ENCODE results near the gene DCLRE1B.
"Not testable (repeated sequence)": the region's sequence is repeated elsewhere in the genome, so short reads cannot be mapped to it uniquely, and the experiment has no call there.

The DCLRE1B gene

DNA sequence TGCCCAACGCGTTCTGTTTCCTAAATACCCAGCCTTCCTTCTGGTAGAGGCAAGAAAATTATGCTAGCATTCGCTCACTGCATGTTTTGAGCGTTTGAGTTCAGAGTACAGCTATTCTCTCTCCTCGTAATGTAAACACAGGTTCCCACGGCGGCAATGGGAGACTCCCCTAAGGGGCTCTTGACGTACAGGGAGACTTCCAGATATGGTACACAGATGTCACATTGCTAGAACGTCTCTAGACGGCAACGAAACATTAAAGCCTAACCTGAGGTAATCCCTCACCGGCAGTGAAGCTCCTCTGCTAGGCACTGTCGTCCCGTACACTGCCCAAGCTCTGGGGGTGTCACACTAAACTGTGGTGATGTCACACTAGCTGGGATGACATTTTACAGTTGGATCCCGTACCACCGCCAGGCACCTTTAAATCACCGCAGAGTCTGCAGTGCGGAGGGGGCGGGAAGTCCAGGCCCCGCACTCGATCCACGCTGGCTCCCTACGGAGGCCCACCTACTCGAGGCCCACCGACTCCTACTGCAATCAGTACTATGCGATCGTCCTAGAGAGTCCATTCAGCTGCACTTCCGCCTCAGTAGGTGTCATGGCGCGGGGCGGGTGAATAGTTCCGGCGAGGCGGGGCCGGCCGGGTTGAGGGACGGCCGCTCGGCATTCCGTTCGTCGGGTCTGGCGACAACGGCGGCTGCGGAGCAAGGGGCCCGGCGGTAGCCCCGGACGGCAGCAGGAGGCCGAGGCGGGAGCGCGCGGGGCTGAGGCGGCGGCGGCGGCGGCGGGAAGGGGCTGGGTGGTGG, 24.0 kb downstream of the DCLRE1B start, which contains the start of gene HIPK1:
TSS of gene HIPK1 (plus strand) at position 384 of the 809 bp plus-strand sequence.
- peak; percentile 80 for DNase-seq

DNA sequence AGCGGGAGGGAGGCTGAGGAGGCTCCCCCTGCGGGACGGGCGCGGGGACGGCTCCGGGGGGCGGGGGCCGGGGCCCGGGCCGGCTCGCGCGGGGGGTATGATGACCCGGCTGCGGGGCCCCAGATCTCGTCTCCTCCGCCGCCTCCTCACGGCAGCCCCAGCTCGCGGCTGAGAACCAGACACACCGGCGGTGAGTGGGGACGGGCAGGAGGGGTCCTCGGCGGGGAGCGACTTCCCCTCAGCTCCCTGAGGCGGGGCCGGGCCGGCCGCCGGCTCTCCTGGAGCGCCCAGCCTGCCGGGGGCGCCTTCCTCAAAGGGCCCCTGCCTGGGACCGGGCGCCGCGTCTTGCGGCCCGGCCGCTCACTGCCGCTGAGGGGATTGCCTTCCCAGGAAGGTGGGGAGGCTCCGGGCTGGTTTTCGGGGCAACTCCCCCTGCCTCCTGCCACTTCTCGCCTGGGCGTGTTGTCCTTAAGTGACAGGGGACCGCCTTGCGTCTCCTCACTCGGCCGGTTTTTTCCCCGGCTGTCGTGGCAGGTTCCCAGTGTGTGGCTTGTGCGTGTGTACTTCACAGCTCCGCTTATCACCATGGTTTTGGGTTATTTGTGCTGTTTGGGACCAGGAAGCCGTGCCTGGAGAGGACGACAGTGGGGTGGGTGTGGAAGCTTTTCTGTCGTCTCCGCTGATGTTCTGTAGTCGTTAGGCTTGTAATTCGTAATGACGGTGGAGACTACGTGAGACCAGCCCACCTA, 24.8 kb downstream of the DCLRE1B start:
- peak; percentile 20 for DNase-seq

DNA sequence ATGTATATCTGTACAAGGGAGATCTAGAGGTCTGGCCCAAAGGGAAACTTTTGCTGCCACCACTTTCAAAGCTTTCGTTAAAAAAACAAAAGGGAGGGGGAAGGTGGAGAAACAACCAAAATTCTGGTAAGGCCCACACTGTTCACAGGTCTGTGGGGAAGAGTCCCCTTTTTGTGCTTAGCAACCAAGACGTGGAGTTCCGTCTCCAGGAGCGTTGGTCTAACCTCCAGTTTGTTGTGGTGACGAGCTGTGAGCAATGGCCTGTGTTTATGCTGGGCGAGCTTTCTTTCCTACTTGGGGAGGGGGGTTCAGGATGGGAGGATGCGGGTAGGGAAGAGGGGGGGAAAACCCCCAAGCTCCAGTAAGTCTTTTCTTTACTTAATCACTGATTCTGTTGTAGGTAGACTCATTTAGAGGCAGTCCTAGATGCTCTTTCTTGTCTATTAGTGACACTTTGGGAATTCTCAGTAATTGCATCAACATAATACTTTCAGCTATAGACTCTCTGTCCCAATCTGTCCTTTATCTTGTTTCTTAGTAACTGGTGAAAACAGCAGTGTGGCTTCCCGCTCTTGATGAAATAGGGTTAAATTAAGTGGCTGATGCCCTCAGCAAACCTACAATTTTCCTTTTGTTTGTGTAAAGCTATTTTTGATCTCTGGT, 25.5 kb downstream of the DCLRE1B start:
- peak; percentile 62 for DNase-seq

DNA sequence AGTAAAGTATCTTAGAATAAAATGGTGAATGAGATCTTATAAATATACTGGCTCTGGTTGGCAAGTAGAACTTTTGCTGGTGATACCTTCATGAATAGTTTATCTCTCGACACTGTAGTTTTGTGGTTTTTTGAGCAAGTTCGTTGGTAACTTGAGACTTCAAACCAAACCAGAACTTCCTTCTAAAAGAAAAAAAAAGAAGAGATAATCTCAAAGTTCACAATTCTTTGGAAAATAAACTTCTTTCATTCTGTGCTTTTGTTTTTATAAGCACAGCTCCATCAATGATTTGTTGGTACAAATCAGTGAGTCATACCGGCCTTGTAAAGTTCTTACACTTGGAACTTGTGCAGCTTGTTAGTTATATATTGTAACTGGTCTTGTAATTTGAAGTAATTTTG, 26.3 kb downstream of the DCLRE1B start:
- DNase-seq: peak; percentile 48

DNA sequence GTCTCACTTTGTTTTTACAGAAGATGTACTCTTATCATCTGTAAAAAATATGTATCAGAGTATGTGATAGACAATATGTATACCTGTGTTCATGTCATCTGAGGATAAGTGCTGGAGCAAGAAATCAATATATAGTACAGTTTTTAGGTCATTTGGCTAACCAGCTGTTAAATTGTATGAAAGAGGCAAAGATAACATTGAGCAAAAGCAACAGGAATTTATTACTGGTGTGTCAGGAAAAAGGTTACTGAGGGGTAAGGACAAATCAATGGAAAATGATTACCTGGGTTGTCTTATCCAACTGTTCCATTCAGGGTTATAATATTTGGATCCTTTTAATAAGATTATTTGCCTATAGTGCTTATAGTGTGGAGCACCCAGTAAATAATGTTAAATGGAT, 28.9 kb downstream of the DCLRE1B start:
- DNase-seq: no peak

DNA sequence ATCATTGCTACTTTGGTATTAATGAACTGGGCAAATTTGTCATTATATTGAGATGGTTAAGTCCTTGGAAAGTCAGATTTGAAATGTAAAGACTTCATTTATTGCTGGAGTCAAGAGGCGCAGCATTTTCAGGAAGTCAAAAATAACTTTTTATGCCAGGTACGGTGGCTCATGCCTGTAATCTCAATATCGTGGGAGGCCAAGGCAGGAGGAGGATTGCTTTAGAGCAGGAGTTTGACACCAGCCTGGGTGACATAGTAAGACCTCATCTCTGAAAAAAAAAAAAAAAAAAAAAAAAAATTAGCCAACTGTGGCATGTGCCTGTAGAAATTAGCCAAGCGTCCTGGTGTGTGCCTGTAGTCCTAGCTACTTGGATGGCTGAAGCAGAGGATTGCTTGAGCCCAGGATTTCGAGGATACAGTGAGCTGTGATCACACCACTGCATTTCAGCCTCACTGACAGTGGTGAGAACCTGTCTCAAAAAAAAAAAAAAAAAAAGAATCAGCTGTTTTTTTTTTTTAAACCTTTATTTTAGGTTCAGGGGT, 29.5 kb downstream of the DCLRE1B start:
- DNase-seq: no peak

DNA sequence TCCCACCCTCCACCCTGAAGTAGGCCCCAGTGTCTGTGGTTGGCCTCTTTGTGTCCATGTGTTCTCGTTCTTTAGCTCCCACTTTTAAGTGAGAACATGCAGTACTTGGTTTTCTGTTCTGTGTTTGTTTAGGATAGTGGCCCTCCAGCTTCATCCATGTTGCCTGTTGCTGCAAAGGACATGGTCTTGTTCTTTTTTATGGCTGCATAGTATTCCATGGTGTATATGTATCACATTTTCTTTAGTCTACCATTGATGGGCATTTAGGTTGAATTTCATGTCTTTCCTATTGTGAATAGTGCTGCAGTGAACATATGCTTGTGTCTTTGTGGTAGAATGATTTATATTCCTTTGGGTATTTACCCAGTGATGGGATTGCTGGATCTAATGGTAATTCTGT, 30.1 kb downstream of the DCLRE1B start:
- DNase-seq: no peak

DNA sequence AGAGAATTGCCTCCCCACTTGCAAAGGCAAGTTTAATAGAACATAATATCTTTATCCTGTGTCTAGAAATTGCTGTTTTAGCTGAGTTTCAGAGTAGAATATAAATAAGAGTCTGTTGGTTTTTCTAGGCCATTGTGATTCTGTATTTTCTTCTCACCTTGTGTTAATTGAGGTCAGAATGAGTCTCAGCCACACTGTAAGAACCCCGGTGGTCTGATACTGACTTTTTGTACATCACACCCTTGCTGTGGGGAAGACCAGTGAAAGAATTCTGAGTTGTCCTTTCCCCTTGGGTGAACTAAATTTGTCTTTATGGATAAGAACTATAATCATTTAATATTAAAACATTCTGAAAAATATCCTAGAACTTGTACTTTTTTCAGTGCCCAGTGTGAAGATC, 30.8 kb downstream of the DCLRE1B start:
- DNase-seq: no peak

DNA sequence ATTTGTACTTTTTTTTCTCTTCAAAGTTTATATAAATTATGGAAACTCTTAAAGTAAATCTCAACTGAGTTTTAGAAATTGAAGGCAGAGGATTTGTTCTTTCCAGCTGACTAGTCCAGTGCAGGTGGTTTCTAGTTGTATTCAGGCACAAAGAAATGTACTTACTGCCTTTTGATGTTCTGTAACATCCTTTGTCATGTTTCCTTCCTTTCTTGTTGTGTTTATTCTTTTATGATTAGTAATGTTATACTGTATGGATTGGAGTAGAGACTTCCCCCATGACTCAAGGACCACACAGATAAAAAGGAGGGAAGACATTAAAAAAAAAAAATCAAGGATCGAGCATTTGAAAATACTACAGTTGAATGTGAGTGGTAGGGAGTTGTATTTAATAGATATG, 32.0 kb downstream of the DCLRE1B start:
- DNase-seq: no peak

DNA sequence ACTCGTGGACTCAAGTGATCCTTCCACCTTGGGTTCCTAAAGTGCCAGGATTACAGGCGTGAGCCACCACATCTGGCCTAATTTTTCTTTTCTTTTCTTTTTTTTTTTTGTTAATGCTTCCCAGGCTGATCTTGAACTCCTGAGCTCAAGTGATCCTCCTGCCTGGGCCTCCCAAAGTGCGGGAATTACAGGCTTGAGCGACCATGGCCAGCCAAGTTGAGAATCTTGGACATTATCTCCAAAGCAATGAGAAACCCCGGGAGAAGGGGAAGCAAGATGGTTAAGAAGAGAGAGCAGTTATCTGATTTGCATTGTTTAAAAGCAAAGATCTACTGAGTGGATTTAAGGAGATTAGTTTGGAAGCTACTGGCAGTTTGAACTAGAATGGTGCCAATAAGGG, 33.1 kb downstream of the DCLRE1B start:
- no peak for DNase-seq

DNA sequence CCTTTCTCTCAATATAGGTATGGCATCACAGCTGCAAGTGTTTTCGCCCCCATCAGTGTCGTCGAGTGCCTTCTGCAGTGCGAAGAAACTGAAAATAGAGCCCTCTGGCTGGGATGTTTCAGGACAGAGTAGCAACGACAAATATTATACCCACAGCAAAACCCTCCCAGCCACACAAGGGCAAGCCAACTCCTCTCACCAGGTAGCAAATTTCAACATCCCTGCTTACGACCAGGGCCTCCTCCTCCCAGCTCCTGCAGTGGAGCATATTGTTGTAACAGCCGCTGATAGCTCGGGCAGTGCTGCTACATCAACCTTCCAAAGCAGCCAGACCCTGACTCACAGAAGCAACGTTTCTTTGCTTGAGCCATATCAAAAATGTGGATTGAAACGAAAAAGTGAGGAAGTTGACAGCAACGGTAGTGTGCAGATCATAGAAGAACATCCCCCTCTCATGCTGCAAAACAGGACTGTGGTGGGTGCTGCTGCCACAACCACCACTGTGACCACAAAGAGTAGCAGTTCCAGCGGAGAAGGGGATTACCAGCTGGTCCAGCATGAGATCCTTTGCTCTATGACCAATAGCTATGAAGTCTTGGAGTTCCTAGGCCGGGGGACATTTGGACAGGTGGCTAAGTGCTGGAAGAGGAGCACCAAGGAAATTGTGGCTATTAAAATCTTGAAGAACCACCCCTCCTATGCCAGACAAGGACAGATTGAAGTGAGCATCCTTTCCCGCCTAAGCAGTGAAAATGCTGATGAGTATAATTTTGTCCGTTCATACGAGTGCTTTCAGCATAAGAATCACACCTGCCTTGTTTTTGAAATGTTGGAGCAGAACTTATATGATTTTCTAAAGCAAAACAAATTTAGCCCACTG, 35.5 kb downstream of the DCLRE1B start:
- DNase-seq: peak; percentile 95

DNA sequence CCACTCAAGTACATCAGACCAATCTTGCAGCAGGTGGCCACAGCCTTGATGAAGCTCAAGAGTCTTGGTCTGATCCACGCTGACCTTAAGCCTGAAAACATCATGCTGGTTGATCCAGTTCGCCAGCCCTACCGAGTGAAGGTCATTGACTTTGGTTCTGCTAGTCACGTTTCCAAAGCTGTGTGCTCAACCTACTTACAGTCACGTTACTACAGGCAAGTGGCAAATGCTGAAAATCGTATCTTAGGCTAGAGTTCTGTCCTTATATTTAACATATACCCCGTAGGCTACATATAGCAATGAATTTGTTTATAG, 36.1 kb downstream of the DCLRE1B start:
- DNase-seq: no peak

DNA sequence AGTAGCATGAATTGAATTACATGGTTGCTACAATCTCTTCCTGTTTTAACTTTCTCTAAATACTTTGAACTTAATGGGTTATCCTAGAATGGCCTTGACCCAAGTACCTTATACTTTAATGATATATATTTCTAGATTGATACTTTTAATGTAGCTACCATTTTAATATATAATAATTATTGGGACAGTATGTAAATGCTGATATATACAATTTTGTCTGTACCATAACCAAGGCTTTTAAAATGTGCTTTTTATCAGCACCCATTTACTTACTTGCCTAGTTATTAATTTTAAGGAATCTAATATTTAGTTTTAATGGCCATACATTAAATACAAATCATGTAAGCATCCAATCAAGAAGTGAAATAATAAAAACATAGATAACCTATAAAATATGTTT, 37.4 kb downstream of the DCLRE1B start:
- DNase-seq: no peak

DNA sequence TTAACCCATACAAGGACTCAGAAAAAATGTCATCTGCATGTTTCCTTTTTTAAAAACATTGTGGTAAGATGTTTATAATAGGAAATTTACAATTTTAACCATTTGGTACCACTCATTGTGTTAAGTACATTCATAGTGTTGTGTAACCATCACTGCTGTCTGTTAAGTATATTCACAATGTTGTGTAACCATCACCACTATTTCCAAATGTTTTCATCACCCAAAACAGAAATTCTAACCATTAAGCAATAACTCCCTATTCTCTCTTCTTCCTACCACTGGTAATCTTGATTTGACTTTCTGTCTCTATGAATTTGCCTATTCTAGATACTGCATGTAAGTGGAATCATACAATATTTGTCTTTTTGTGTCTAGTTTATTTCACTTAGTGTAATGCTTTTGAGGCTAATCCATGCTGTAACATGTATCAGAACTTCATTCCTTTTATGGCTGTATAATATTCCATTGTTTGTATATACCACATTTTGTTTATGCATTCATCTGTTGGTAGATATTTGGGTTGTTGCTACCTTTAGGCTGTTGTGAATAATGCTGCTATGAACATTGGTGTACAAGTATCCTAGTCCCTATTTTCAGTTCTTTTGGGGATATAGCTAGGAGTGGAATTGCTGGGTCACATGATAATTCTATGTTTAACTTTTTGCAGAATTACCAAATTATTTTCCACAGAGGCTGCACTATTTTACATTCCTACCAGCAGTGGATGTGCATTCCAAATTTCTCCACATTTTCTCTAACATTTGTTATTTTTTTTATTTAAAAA, 38.1 kb downstream of the DCLRE1B start:
- DNase-seq: peak; percentile 96

DNA sequence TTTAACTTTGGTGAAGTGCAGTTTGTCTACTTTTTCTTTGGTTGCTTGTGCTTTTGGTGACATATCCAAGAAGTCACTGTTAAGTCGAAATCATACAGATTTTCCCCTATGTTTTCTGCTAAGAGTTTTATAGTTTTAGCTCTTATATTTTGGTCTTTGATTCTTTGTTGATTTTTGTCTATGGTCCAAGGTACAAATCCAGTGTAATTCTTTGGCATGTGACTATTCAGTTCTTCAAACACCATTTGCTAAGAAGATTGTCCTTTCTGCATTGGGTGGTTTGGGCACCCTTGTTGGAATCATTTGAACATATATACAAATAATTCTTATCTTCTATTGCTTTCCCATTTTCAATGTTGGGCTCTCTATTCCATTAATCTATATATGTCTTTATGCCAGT, 40.2 kb downstream of the DCLRE1B start:
- no peak for DNase-seq

DNA sequence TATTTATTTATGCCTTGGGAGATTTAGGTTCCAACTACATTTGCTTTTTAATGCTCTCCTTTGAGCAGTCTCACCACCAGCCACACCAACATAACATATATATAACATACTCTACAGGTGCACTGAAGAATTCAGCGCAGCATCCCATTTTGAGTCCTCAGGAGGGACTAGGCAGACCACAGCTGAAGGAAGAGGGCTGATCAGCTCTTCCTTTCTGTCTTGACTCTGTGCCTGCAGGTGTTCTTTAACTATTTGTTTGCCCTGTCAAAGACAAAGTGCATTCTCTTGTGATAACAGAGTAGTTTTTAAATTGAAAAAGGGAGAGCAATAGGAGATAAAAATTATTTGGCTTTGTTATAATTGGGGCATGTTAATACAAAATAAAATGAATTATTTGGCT, 41.0 kb downstream of the DCLRE1B start:
- DNase-seq: no peak

DNA sequence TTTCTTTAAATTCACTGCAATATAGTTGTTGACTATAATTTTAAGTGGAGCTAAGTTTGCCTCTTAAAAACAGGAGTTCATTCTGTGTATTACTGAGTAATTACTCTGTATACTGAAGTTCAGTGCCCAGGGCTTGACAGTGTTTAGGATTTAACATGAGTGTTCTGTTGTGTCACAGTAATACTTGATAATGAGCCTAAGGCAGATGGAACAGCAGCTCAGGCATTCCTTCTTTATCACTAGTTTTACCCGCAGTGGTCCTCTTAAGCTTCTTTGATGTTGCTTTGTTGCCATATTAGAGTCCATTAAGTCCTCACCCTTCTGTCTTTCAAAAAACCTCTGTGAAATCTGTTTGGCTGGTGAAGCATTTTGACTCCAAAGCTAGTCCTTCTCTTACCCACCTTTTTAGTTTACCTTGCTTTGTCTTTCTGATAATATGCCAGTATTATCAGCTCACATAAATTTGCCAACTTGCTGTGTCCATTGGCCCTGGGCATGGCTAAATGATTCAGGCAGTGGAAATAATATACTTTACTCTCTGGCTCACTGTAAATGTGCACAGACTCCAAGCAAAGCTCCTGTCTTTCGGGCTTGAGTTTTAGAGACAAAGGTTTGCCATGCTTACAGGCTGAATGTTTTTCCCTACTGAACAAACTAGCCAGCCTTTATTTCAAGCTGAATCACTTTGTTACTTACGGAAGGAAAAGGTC, 41.7 kb downstream of the DCLRE1B start:
- DNase-seq: no peak

DNA sequence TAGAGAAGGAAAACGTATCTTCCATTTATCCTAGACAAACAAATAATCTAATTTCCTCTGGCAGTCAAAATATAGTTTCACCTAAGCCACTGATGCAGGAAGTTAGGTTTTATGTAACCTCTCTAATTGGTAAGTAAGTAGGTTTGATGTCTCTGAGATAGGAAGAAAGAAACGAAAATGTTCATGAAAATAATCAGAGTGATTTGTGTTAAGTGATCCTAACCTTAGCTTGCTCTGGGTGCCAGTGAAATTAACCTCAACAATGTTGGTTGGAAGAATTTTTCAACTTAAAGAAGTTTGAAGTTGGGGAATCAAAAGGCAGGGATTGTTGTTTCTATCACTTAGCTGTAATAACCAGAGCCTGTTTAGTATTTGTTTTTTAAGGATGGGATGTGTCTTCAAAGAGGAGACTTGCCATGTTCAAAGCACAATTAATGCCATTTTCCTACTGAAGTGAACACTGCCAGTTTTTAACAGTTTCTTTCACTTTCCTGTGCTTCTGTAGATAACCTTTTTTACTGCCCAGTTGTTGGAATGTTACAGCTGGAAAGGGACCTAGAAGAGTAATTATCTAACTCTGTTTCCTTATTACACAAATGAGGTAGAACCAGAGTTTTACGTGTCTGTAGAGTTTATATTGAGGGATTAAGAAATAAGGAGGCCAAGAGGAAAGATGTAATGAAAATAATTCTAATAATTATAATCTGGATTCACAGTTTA, 42.4 kb downstream of the DCLRE1B start:
- DNase-seq: no peak

DNA sequence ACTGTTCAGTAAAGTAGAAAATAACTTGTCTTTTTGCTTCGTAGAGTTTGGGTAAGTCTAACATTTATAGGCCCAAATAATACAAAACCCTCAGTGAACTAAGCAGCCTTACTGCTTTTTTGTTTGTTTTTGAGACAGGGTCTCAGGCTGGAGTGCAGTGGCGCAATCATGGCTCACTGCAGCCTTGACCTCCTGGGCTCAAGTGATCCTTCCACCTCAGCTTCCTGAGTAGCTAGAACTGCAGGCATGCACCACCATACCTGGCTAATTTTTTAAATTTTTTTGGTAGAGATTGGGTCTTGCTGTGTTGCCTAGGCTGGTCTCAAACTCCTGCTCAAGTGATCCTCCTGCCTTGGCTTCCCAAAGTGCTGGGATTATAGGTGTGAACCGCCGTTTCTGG, 43.0 kb downstream of the DCLRE1B start:
- DNase-seq: not testable (repeated sequence)

DNA sequence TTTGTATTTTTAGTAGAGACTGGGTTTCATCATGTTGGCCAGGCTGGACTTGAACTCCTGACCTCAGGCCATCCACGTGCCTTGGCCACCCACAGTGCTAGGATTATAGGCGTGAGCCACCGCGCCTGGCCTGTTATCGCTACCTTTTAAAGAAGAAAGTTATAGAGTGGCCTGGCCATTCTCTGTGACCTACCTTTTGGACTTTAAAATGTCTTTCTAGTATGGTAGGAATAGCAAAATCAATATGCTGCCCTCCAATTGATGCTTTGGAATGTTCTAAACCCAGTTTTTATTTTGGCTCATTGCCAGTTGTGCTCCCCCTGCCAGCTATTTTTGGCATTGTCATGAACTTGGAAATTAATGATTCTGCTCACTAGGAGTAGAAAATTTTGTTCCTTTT, 43.9 kb downstream of the DCLRE1B start:
- peak; percentile 27 for DNase-seq

Data from MV-4-11 (cell line).